Right renal cortex interstitium (tissue), 3 donors: ENCODE results near the gene KIAA0825. TPM values are rescaled to one million over a fixed set of nuclear protein-coding genes. Genes with fewer than 3 reads are reported as not detected.

ENCODE experiments used
- DNase-seq, 3 donors: peaks; one replicate each; pipeline ENCODE4 v3.0.0-alpha.2; 2013; ENCODE audit warnings: low read depth in 3 of 3, low spot score in 2 of 3
- polyA plus RNA-seq, 3 donors: library from polyadenylated mRNA; unstranded; fragments of 120-200 nt; gene quantifications; one replicate each; pipeline ENCODE4 v1.2.1, GENCODE V29; 2013; ENCODE audit not compliant: insufficient read length in 3 of 3

KIAA0825 gene
- polyA plus RNA-seq, 3 donors: 4.0 to 4.3 (median 4.2) TPM

GRCh38 chr5:94254214-94254613, 364.2 kb downstream of the KIAA0825 start:
- no peak for DNase-seq

- DNase-seq: no peak
These were observed 367.4 kb downstream of the KIAA0825 start for GRCh38 chr5:94250985-94251384.

GRCh38 chr5:94249430-94249829, 369.0 kb downstream of the KIAA0825 start:
- DNase-seq: no peak

GRCh38 chr5:94248175-94248875, 370.1 kb downstream of the KIAA0825 start:
- DNase-seq: no peak

- DNase-seq: no peak
These were observed 372.8 kb downstream of the KIAA0825 start for GRCh38 chr5:94245608-94246007.

GRCh38 chr5:94244921-94245320, 373.5 kb downstream of the KIAA0825 start:
- no peak for DNase-seq

- DNase-seq: no peak
These were observed 374.8 kb downstream of the KIAA0825 start for GRCh38 chr5:94243612-94244011.

GRCh38 chr5:94240993-94241651, 377.3 kb downstream of the KIAA0825 start:
- no peak for DNase-seq

- DNase-seq: no peak
These were observed 377.8 kb downstream of the KIAA0825 start for GRCh38 chr5:94240596-94240992.

GRCh38 chr5:94240134-94240533, 378.3 kb downstream of the KIAA0825 start:
- DNase-seq: no peak

GRCh38 chr5:94239266-94239665, 379.1 kb downstream of the KIAA0825 start:
- DNase-seq: no peak

- no peak for DNase-seq
These were observed 383.4 kb downstream of the KIAA0825 start for GRCh38 chr5:94234987-94235386.

GRCh38 chr5:94228791-94229190, 389.6 kb downstream of the KIAA0825 start:
- DNase-seq: no peak

- DNase-seq: no peak
These were observed 395.2 kb downstream of the KIAA0825 start for GRCh38 chr5:94223235-94223634.

GRCh38 chr5:94218374-94218773, 400.0 kb downstream of the KIAA0825 start:
- DNase-seq: no peak

GRCh38 chr5:94217745-94218144, 400.7 kb downstream of the KIAA0825 start:
- DNase-seq: no peak

GRCh38 chr5:94217216-94217615, 401.2 kb downstream of the KIAA0825 start:
- no peak for DNase-seq

- DNase-seq: no peak
These were observed 405.9 kb downstream of the KIAA0825 start for GRCh38 chr5:94212476-94212875.

- DNase-seq: no peak
These were observed 408.5 kb downstream of the KIAA0825 start for GRCh38 chr5:94209774-94210355.

- no peak for DNase-seq
These were observed 409.1 kb downstream of the KIAA0825 start for GRCh38 chr5:94209272-94209671.

GRCh38 chr5:94199566-94199965, 418.8 kb downstream of the KIAA0825 start:
- no peak for DNase-seq

- no peak for DNase-seq
These were observed 420.4 kb downstream of the KIAA0825 start for GRCh38 chr5:94197970-94198369.
